DND-41 (cell line): Measurements from ENCODE around the gene STAT5B.

Experiments
- ATAC-seq: fragments of 200-7000 bp; cut with Tn5 transposase; 3 replicates; pipeline ENCODE4 v1.9.1; 2021; ENCODE audit warnings: low read depth; ENCODE audit not compliant: insufficient read depth
- DNase-seq: peaks from one replicate; pipeline ENCODE4 v3.0.0-alpha.2; 2020
- H2AFZ ChIP-seq: 2 replicates; pipeline ENCODE4 v1.6.0; 2012; ENCODE audit warnings: low read depth, low read length
- H3K27ac ChIP-seq: 2 replicates; pipeline ENCODE4 v1.5.1; 2012; ENCODE audit warnings: low read length, inconsistent platforms
- H3K27me3 ChIP-seq: fragments of 200-600 bp; sonication (generic); 2 replicates; pipeline ENCODE4 v1.6.0; 2012; ENCODE audit warnings: low read length, mild to moderate bottlenecking, inconsistent platforms; ENCODE audit not compliant: insufficient read depth, poor library complexity
- H3K36me3 ChIP-seq: 2 replicates; pipeline ENCODE4 v1.5.1; 2012; ENCODE audit warnings: low read length, inconsistent platforms; ENCODE audit not compliant: insufficient read depth
- H3K4me1 ChIP-seq: 2 replicates; pipeline ENCODE4 v1.5.1; 2012; ENCODE audit warnings: mild to moderate bottlenecking, low read length; ENCODE audit not compliant: insufficient read depth
- H3K4me2 ChIP-seq: 2 replicates; pipeline ENCODE4 v1.6.0; 2012; ENCODE audit warnings: mild to moderate bottlenecking, moderate library complexity, low read length, inconsistent platforms; ENCODE audit not compliant: insufficient read depth
- H3K4me3 ChIP-seq, 2 experiments: fragments of 200-600 bp in 1 of 2; shearing (Covaris generic) in 1 of 2; 2 replicates each; pipeline ENCODE4 v1.5.1; 2012 to 2016; ENCODE audit warnings: inconsistent platforms in 2 of 2, low read length in 2 of 2, mild to moderate bottlenecking in 2 of 2, low read depth in 1 of 2, moderate library complexity in 1 of 2
- H3K79me2 ChIP-seq: 2 replicates; pipeline ENCODE4 v1.6.0; 2012; ENCODE audit warnings: low read length, inconsistent platforms; ENCODE audit not compliant: insufficient read depth
- H3K9ac ChIP-seq: 2 replicates; pipeline ENCODE4 v1.6.0; 2012; ENCODE audit warnings: low read depth, mild to moderate bottlenecking, inconsistent platforms, low read length, moderate library complexity
- H3K9me3 ChIP-seq: 2 replicates; pipeline ENCODE4 v1.5.1; 2012; ENCODE audit warnings: low read length, moderate library complexity, mild to moderate bottlenecking, inconsistent platforms; ENCODE audit not compliant: insufficient read depth, severe bottlenecking
- H4K20me1 ChIP-seq: 2 replicates; pipeline ENCODE4 v1.6.0; 2012; ENCODE audit warnings: low read length; ENCODE audit not compliant: insufficient read depth
- CTCF ChIP-seq: IDR thresholded peaks from 2 replicates; pipeline ENCODE4 v1.5.1; 2012; ENCODE audit warnings: borderline replicate concordance, low read length, moderate library complexity, mild to moderate bottlenecking; ENCODE audit not compliant: poor library complexity, severe bottlenecking; ENCODE audit errors: extremely low read depth
- EZH2 ChIP-seq: IDR thresholded peaks from 3 replicates; pipeline ENCODE4 v1.6.1; 2012; ENCODE audit warnings: borderline replicate concordance, low read depth, mild to moderate bottlenecking, moderate library complexity, low read length, inconsistent platforms; ENCODE audit not compliant: severe bottlenecking

The STAT5B gene

DNA sequence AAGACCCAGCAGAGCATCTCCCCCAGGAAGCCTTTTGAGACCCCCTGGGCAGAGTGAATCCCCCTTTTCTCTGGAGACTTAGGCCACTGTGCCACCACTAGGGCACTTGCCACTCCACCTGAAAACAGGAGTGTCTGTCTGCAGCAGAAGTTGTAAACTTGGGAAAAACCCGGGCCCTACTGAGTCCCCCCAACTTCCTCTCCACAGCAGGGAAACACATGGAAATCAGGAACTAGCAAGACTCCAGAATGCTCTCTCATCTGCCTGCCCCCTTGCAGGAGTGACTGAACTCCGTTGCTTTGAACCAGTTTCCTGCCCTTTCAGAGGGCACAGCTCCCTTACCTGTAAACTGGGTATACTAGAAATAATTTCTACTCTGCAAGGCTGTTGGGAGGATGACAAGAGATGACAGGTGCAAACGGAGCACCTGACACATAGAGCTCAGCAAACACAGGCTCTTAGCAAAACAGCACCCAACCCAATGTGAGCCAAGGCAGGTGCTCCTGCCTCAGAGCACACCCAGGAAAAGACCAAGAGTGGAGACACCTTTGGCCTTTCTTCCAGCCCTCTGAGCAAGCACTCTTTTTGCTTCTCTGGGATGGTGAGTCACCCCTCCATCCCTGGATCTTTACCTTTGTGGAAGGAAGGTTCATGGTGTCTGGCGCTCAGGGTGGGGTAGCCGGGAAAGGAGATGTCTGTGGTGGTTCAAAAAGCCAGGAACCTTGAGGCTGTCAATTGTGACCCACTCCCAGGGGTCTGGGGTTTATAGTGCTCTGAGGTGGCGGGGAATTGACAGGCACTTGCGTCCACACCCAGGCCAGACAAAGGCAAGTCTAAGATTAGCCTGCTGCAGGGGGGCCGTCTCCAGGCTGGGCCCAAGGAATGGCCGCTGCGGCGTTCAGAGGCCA, 91.2 kb downstream of the STAT5B start, which contains the start of gene HCRT:
Gene HCRT, minus strand, starts transcription at position 740 of the 908 bp plus-strand sequence. Its CDS starts 87 bp downstream, at position 653.
- H3K4me2 ChIP-seq = peak within 1 kb of the TSS; percentile 93
- no peaks in the 10 kb centered on the region for H4K20me1 ChIP-seq
- H3K4me3 ChIP-seq = peak within 1 kb of the TSS; percentile 71 to 95; a peak in 3 of 4 replicates
- no peaks in the 10 kb centered on the region for H3K27me3 ChIP-seq
- DNase-seq = no peak
- H3K4me1 ChIP-seq = peaks cover 26% of the 10 kb centered on the region
- no peak for ATAC-seq
- peak within 1 kb of the TSS; percentile 84 for H3K9ac ChIP-seq
- H3K27ac ChIP-seq = peak within 1 kb of the TSS; percentile 81
- H3K79me2 ChIP-seq = no peaks in the 10 kb centered on the region
- H2AFZ ChIP-seq = peak within 1 kb of the TSS; percentile 99
- no peaks in the 10 kb centered on the region for H3K9me3 ChIP-seq
- no peaks in the 10 kb centered on the region for H3K36me3 ChIP-seq
- TF ChIP-seq EZH2 = no peak
- no peak for TF ChIP-seq CTCF

DNA sequence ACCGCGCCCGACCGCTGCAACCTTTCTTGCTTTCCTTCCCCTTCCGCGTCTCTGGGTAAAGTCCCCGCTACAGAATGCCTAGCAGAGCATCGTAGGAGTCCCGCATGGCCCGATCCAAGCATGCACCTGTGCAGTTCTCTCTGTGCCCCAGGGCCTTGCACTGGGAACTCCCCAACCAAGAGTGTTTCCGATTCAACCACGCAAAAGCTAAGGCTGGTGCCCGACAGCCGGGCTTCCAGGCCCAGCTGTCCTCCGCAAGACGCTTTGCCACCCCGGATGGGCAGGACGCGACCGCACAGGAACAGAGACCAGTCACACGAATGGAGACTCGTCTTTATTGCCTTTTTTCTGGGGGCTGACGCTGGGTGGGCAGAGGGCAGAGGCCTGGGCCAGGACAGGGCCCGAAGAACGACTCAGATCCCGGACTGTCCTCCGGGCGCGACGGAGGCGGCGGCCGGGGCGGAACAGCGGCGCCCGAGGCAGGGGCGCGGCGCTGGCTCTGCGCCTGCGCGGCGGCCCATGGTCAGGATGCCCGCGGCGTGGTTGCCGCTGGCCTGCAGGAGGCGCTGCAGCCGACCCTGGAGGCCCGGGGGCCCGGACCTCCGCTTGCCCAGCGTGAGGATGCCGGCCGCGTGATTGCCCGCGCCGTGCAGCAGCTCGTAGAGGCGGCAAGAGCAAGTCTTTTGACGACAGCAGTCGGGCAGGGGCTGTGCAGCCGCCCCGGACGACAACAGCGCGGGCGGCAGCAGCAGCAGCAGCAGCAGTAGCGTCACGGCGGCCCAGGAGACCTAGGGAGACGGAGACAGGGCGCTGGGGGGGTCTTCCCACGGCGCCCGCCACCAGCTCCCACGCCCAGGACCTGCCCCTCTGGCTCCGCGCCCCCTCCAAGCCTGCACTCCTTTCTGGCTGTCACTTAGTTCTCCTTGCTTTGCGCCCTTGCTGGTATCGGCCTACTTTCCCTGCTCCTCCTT, 92.2 kb downstream of the STAT5B start:
- Histone ChIP-seq H3K9ac (peak overlapping the region; percentile 84), H3K27me3 (no peaks in the 10 kb centered on the region), H2AFZ (peak overlapping the region; percentile 99), H3K9me3 (no peaks in the 10 kb centered on the region), H3K4me2 (peak overlapping the region; percentile 93), H3K4me3 (peak overlapping the region; percentile 71 to 95), H3K4me1 (peaks cover 26% of the 10 kb centered on the region), H3K79me2 (no peaks in the 10 kb centered on the region), H3K36me3 (no peaks in the 10 kb centered on the region), H3K27ac (peak overlapping the region; percentile 81), H4K20me1 (no peaks in the 10 kb centered on the region)
- TF ChIP-seq EZH2 = no peak
- TF ChIP-seq CTCF = peak; percentile 88
- peak; percentile 79 for DNase-seq
- ATAC-seq = peak; percentile 82

DNA sequence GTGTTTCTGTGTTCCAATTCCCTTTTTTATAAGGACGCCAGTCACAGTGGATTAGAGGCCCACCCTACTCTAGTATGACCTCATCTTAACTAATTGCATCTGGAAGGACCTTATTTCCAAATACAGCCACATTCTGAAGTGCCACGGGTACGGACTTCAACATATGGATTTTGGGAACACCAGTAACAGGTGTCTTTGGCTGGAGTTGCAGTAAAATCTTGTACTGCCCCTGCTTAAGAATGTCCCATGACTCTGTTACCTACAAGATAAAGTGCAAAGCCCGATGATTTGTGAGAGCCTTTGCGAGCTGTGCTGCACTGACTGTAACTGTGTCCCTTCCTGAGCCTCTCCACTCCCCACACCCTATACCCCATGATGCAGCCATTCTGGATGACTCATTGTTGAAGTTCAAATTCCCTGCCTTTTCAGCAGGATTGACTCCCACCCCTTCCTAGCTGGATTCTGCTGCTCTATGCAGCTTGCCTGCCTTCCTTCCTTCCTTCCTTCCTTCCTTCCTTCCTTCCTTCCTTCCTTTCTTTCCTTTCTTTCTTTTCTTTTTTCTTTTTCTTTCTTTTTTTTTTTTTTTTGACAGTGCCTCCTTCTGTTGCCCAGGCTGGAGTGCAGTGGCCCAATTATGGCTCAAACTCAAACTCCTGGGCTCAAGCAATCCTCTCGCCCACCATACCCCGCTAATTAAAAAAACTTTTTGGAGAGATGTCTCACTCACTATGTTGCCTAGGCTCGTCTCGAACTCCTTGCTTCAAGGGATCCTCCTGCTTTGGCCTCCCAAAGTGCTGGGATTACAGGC, 93.1 kb downstream of the STAT5B start:
- Histone ChIP-seq H2AFZ (peak overlapping the region; percentile 99), H3K27ac (peak overlapping the region; percentile 81), H3K9ac (peak overlapping the region; percentile 84), H4K20me1 (no peaks in the 10 kb centered on the region), H3K79me2 (no peaks in the 10 kb centered on the region), H3K27me3 (no peaks in the 10 kb centered on the region), H3K36me3 (no peaks in the 10 kb centered on the region), H3K4me1 (peaks cover 26% of the 10 kb centered on the region), H3K4me2 (peak overlapping the region; percentile 93), H3K4me3 (peak overlapping the region; percentile 71 to 95), H3K9me3 (no peaks in the 10 kb centered on the region)
- no peak for ATAC-seq
- TF ChIP-seq EZH2 = no peak
- no peak for TF ChIP-seq CTCF
- no peak for DNase-seq
